Upper lobe of left lung (tissue), 6 donors: Measurements from ENCODE around the gene IVD. TPM values are rescaled to one million over a fixed set of nuclear protein-coding genes. Genes with fewer than 3 reads are reported as not detected.

Experiments used
- ATAC-seq, 2 donors: fragments of 200-7000 bp; cut with Tn5 transposase; one replicate each; pipeline ENCODE4 v1.9.1; 2022; ENCODE audit warnings: mild to moderate bottlenecking in 2 of 2, moderate library complexity in 2 of 2; ENCODE audit not compliant: low FRiP score in 2 of 2
- DNase-seq, 2 donors: peaks; one replicate each; pipeline ENCODE4 v3.0.0-alpha.2; 2019 to 2020
- H3K27ac ChIP-seq, 4 donors: fragments of 200-600 bp; sonication (generic); one replicate each; pipeline ENCODE4 v1.5.1; 2016 to 2019
- H3K27me3 ChIP-seq, 4 donors: fragments of 200-600 bp; sonication (generic); one replicate each; pipeline ENCODE4 v1.5.1; 2017 to 2019
- H3K36me3 ChIP-seq, 4 donors: fragments of 200-600 bp; sonication (generic); one replicate each; pipeline ENCODE4 v1.5.1; 2016 to 2019
- H3K4me1 ChIP-seq, 4 donors: fragments of 200-600 bp; sonication (generic); one replicate each; pipeline ENCODE4 v1.5.1; 2018 to 2019
- H3K4me3 ChIP-seq, 4 donors: fragments of 200-600 bp; sonication (generic); one replicate each; pipeline ENCODE4 v1.5.1; 2017 to 2019; ENCODE audit warnings: mild to moderate bottlenecking in 2 of 4, moderate library complexity in 1 of 4
- H3K9me3 ChIP-seq, 4 donors: fragments of 200-600 bp; sonication (generic); one replicate each; pipeline ENCODE4 v1.5.1; 2018 to 2019
- CTCF ChIP-seq, 6 experiments: fragments of 450-650 bp in 4 of 6; fragments of 200-600 bp in 2 of 6; sonication (generic) in 2 of 6; IDR thresholded peaks; one replicate each; pipeline ENCODE4 v1.5.1; 2016 to 2019; ENCODE audit warnings: antibody characterized with exemption in 6 of 6
- EP300 ChIP-seq, 4 donors: sonication (generic); formaldehyde crosslinking; IDR thresholded peaks; one replicate each; pipeline ENCODE4 v1.5.1; 2017; ENCODE audit warnings: antibody characterized with exemption in 4 of 4, control low read depth in 2 of 4
- POLR2A ChIP-seq, 4 donors: fragments of 450-650 bp; IDR thresholded peaks; one replicate each; pipeline ENCODE4 v1.5.1; 2016 to 2017; ENCODE audit warnings: antibody characterized with exemption in 4 of 4, mild to moderate bottlenecking in 2 of 4
- POLR2AphosphoS5 ChIP-seq, 2 donors: sonication (generic); formaldehyde crosslinking; IDR thresholded peaks; one replicate each; pipeline ENCODE4 v1.5.1; 2017; ENCODE audit warnings: antibody characterized with exemption in 2 of 2
- WGBS, 2 donors: methylation state at CpG; one replicate each; pipeline ENCODE4 v1.1.5; 2017 to 2018; 5-methylcytosine and 5-hydroxymethylcytosine counted together
- total RNA-seq, 6 donors: library from RNA; depleted of rRNA in 4 of 6; stranded (reverse); fragments of >200 nt in 4 of 6; gene quantifications; one replicate each; pipeline versions ENCODE4 v1.1.0 to v1.2.1, GENCODE V29; 2016 to 2021
- donor health status: DM: no; HTN: no; CAD: no; lungs with moderate emphysema.
- donor health status: DM: no; HTN: yes; CAD: no; lungs with severe emphysema.

Gene IVD
- total RNA-seq, 6 donors from 2014 or later: 68.1 to 112 (median 94.5) TPM

- Histone ChIP-seq H3K27ac (no peak overlapping the region), H3K4me3 (peak overlapping the region in 3 of 4 donors; percentile 27 to 45 (median 40)), H3K27me3 (peaks cover 0 to 34% (median 14%) of the 10 kb centered on the region in 4 donors), H3K9me3 (no peaks in the 10 kb centered on the region), H3K36me3 (no peaks in the 10 kb centered on the region), H3K4me1 (peaks cover 30 to 39% (median 32%) of the 10 kb centered on the region in 4 donors)
- ATAC-seq (no peak), DNase-seq (peak in 1 of 2 donors; percentile 81)
- WGBS, 2 donors: 1 to 2% methylated on average over 6 to 37 of the region's 39 CpGs
- no peak for TF ChIP-seq EP300 (IDR thresholded peaks at IDR 0.05)
- no peak for TF ChIP-seq CTCF (IDR thresholded peaks at IDR 0.05)
- no peak for TF ChIP-seq POLR2AphosphoS5 (IDR thresholded peaks at IDR 0.05)
- TF ChIP-seq POLR2A (IDR thresholded peaks at IDR 0.05): no peak
Observed at GRCh38 chr15:40436116-40436891, 30.7 kb downstream of the IVD start.

DNA sequence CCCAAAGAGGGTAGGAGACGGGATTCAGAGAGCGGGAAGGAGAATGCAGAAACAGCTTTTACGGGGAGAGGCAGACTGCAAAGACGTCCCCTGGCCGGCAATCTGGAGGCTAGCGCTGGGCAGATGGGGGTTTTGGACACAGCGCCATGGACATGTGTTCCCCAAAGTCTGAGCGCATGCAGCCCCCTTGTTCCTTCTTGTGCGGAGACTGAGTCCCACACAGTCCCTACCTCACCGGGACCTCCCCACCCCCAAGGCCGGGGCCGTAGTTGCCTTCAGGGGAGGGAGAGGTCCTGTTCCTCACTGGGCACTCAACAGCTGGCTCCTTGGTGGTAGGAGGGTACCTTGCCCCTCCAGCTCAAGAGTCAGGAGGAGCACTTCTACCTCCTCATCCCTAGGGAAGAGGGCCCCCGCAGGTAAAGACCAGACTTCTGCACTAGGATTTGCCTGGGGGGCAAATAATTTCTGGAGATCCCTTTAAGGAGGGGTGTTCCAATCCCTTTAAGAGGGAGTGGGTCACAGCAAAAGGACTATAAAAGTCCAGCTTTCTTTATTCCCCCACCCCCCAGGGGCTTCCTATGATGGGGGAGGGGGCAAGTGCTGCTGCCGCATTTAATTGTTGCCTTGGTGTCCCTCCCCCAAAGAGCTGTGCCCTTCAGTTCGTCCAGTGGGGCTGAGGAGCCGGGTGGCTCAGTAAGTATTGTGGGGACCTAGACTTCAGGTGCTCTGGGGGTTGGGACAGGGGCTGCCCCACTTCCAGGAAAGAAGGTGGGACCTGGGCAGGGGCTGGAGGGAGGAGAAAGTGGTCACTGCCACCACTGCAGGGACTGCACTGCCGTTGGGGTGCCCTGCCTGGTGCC lies 31.5 kb downstream of the IVD start:
- Histone ChIP-seq H3K27me3 (peaks cover 0 to 34% (median 14%) of the 10 kb centered on the region in 4 donors), H3K27ac (no peak overlapping the region), H3K4me3 (peak overlapping the region in 3 of 4 donors; percentile 27 to 45 (median 40)), H3K36me3 (no peaks in the 10 kb centered on the region), H3K9me3 (no peaks in the 10 kb centered on the region), H3K4me1 (peaks cover 30 to 43% (median 34%) of the 10 kb centered on the region in 4 donors)
- DNase-seq (no peak), ATAC-seq (no peak)
- WGBS, 2 donors: 14 to 23% methylated on average over 11 to 17 of the region's 17 CpGs
- TF ChIP-seq POLR2AphosphoS5 (IDR thresholded peaks at IDR 0.05) (no peak), CTCF (IDR thresholded peaks at IDR 0.05) (no peak), EP300 (IDR thresholded peaks at IDR 0.05) (no peak), POLR2A (IDR thresholded peaks at IDR 0.05) (no peak)

DNA sequence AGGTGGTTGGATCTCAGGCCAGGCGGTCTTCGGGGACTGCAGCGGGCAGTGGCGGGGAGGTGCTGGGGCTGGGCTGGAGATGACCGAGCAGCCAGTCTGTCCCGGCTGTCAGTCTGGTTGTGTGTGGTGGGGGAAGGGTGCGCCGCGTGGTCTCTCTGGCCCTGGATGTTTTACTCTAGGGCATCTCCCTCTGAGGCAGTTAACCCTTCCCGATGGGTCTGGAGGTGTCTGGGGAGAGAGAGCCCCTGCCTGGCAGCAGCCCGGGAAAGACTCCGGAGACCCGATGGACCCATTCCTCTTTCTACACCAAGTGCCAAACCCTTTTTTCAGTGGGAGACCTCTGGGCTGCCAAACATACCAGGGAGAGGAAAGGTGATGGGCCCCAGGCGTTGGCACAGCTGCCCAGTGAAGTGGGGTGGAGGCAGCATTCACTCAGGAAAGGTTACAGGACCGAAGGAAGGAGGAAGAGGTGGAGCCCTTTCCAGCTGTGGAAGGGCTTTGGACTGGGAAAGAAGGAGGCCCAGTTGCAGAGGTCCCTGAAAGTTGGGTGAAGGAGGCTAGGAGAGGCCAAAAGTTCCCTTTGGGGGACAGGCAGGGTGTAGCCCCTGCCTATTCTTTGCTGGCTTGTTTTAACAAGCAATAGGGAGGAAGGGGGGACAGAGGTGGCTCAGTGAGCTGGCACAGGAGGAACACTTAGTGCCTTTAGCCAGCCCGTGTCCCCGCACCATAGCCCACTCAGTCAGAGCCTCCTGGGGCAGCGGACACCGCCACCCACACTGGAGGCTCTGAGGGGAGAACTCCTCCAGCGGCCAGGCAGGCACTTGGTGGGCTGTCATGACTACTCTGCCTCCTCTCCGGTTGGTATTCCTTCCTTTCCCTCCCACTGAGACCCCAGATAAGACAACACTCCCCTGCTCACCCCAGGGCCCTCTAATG lies 32.4 kb downstream of the IVD start:
- ATAC-seq (no peak), DNase-seq (peak in 1 of 2 donors; percentile 69)
- no peak overlapping the region for H3K27ac ChIP-seq
- TF ChIP-seq POLR2A (IDR thresholded peaks at IDR 0.05) (no peak), CTCF (IDR thresholded peaks at IDR 0.05) (no peak), POLR2AphosphoS5 (IDR thresholded peaks at IDR 0.05) (no peak), EP300 (IDR thresholded peaks at IDR 0.05) (no peak)
- H3K27me3 ChIP-seq: peaks cover 0 to 34% (median 14%) of the 10 kb centered on the region in 4 donors
- no peaks in the 10 kb centered on the region for H3K9me3 ChIP-seq
- H3K4me1 ChIP-seq: peaks cover 38 to 52% (median 42%) of the 10 kb centered on the region in 4 donors
- 51 to 84% methylated on average over 8 to 18 of the region's 21 CpGs for WGBS, 2 donors
- H3K4me3 ChIP-seq: no peak overlapping the region
- H3K36me3 ChIP-seq: no peaks in the 10 kb centered on the region

DNA sequence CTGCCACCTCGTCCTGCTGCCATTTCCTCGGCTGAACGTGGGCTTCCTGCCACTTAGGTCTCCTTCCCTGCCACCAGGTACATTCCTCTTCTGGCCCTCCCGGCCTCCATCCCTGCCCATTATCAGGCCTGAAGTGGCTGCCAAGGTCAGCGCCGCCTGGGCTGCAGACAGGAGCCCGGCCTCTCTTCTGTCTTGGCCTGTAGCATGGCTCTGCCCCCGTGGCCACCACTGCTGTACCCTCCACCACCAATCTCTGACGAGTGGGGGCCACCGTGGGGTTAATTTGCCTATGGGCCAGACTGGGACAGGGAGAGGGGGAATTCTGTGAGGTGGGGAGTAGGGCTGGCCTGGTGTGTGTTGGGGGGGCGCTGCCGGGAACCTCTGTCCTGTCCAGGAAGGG lies 33.1 kb downstream of the IVD start:
- ATAC-seq (no peak), DNase-seq (peak in 1 of 2 donors; percentile 64)
- TF ChIP-seq CTCF (IDR thresholded peaks at IDR 0.05) (no peak), POLR2AphosphoS5 (IDR thresholded peaks at IDR 0.05) (no peak), EP300 (IDR thresholded peaks at IDR 0.05) (no peak), POLR2A (IDR thresholded peaks at IDR 0.05) (no peak)
- WGBS, 2 donors: 63 to 75% methylated on average over 12 of the region's 12 CpGs
- no peaks in the 10 kb centered on the region for H3K9me3 ChIP-seq
- H3K27me3 ChIP-seq: peaks cover 0 to 34% (median 14%) of the 10 kb centered on the region in 4 donors
- no peak overlapping the region for H3K27ac ChIP-seq
- H3K36me3 ChIP-seq: no peaks in the 10 kb centered on the region
- H3K4me3 ChIP-seq: no peak overlapping the region
- H3K4me1 ChIP-seq: peaks cover 39 to 59% (median 46%) of the 10 kb centered on the region in 4 donors
